Thyroid gland (tissue), 4 donors: ENCODE data around the gene TOR1A.

Experiments used
- POLR2A ChIP-seq, 2 donors: fragments of 450-650 bp; IDR thresholded peaks; one replicate each; pipeline ENCODE4 v1.6.1; 2017; ENCODE audit warnings: antibody characterized with exemption in 2 of 2, mild to moderate bottlenecking in 2 of 2, moderate library complexity in 1 of 2
- TF ChIP-seq, protein P1 (sequence below), 6 experiments: fragments of 200-600 bp in 3 of 6; fragments of 450-650 bp in 3 of 6; sonication (generic) in 3 of 6; IDR thresholded peaks; one replicate each; pipeline ENCODE4 v1.5.1; 2016 to 2019; ENCODE audit warnings: antibody characterized with exemption in 6 of 6, mild to moderate bottlenecking in 2 of 6, inconsistent platforms in 1 of 6, moderate library complexity in 1 of 6

DNA sequence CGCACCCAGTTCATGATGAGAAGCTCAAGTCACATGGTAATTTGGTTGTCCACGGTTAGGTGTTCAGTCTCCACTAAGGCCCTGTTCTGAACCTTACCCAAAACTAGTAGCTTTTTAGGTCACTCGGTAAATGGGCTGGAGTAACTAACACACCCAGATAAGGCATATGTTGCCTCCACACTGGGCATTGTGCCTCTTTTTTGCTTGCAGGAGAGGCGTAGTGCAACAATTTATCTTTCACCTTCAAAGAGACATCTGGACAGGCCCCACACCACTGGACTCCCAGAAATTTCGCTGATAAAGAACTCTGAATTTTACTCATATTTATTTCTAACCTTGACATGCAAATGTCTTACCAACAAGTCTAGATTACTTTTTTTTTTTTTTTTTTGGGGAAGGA, 54.3 kb downstream of the TOR1A start:
- TF ChIP-seq, protein P1, sequence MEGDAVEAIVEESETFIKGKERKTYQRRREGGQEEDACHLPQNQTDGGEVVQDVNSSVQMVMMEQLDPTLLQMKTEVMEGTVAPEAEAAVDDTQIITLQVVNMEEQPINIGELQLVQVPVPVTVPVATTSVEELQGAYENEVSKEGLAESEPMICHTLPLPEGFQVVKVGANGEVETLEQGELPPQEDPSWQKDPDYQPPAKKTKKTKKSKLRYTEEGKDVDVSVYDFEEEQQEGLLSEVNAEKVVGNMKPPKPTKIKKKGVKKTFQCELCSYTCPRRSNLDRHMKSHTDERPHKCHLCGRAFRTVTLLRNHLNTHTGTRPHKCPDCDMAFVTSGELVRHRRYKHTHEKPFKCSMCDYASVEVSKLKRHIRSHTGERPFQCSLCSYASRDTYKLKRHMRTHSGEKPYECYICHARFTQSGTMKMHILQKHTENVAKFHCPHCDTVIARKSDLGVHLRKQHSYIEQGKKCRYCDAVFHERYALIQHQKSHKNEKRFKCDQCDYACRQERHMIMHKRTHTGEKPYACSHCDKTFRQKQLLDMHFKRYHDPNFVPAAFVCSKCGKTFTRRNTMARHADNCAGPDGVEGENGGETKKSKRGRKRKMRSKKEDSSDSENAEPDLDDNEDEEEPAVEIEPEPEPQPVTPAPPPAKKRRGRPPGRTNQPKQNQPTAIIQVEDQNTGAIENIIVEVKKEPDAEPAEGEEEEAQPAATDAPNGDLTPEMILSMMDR (IDR thresholded peaks at IDR 0.05): no peak
- TF ChIP-seq POLR2A (IDR thresholded peaks at IDR 0.05): no peak
